SK-N-SH treated with all-trans-retinoic acid at 6 μM for 48 hours (cell line): ENCODE data around the gene MAST3.

Experiments used
- ARNTL ChIP-seq: fragments of 450-650 bp; formaldehyde crosslinking; IDR thresholded peaks from 2 replicates; pipeline ENCODE4 v1.5.0; 2020; ENCODE audit warnings: low read depth, mild to moderate bottlenecking, moderate library complexity, borderline replicate concordance
- CSDC2 ChIP-seq: fragments of 250-450 bp; sonication (Bioruptor Pico); IDR thresholded peaks from 2 replicates; pipeline ENCODE4 v1.5.0; 2020; ENCODE audit warnings: mild to moderate bottlenecking, moderate library complexity
- ESRRG ChIP-seq: fragments of 250-450 bp; sonication (Bioruptor Pico); IDR thresholded peaks from 2 replicates; pipeline ENCODE4 v1.6.1; 2021; ENCODE audit warnings: mild to moderate bottlenecking
- GLIS3 ChIP-seq: fragments of 250-450 bp; sonication (Bioruptor Pico); IDR thresholded peaks from 2 replicates; pipeline ENCODE4 v1.5.0; 2020; ENCODE audit warnings: mild to moderate bottlenecking, moderate library complexity
- ISL1 ChIP-seq: fragments of 250-450 bp; sonication (Bioruptor Pico); IDR thresholded peaks from 2 replicates; pipeline ENCODE4 v2.1.2; 2022; ENCODE audit warnings: mild to moderate bottlenecking, moderate library complexity
- RARB ChIP-seq: fragments of 250-450 bp; sonication (Bioruptor Pico); IDR thresholded peaks from 2 replicates; pipeline ENCODE4 v1.8.0; 2021; ENCODE audit warnings: mild to moderate bottlenecking, moderate library complexity
- SNAI2 ChIP-seq: fragments of 250-450 bp; sonication (Bioruptor Pico); IDR thresholded peaks from 2 replicates; pipeline ENCODE4 v1.5.0; 2020; ENCODE audit warnings: mild to moderate bottlenecking, moderate library complexity
- ZC3H10 ChIP-seq: fragments of 250-450 bp; sonication (Bioruptor Pico); IDR thresholded peaks from 2 replicates; pipeline ENCODE4 v1.5.1; 2021; ENCODE audit warnings: mild to moderate bottlenecking, moderate library complexity
- ZNF565 ChIP-seq: fragments of 450-650 bp; formaldehyde crosslinking; conservative IDR thresholded peaks from 2 replicates; pipeline ENCODE4 v1.5.0; 2020; ENCODE audit warnings: low read depth, mild to moderate bottlenecking, moderate library complexity
- TF ChIP-seq, protein P1 (sequence below): fragments of 250-450 bp; sonication (Bioruptor Pico); IDR thresholded peaks from 2 replicates; pipeline ENCODE4 v1.8.0; 2020; ENCODE audit warnings: mild to moderate bottlenecking, moderate library complexity, borderline replicate concordance
- TF ChIP-seq, protein P2 (sequence below): fragments of 250-450 bp; sonication (Bioruptor Pico); IDR thresholded peaks from 2 replicates; pipeline ENCODE4 v1.5.1; 2020; ENCODE audit warnings: low read depth, mild to moderate bottlenecking, moderate library complexity

DNA sequence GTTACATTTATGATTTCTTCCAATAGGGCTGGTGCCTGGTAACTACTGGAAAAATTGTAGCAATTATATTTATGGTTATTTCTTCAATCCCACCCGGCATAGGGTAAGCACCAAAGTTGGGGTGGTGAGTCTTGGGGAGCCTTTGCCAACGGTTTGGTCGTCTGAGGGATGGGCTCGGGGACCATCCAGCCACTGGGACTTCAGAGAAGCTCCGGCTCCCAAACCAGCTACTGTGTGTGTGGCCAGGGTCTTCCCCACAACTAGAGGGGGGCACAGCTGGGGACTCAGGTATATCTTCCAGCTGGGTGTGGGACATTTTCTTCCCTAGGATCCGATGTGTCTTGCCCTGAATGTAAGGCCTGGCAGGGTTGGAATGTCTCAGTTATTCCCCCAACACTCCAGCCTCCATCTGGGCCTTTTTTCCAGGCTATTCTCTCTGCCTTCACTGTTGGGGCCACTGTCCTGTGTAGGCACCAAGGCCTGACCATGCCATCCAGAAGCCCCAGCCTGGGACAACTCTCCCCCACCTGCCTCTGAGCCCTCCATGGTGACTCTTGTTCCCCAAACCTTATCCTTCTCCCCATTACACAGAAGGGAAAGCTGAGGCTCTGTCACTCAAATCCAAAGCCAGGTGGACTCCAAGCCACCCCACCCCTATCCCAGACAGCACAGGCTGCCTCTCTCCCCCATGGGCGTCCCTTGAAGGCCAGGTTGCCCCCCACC lies 74.9 kb downstream of the MAST3 start:
- TF ChIP-seq RARB (CRISPR knock-in tag), result no peak
- no peak for TF ChIP-seq ESRRG (CRISPR knock-in tag)
- TF ChIP-seq ISL1 (CRISPR knock-in tag), result no peak
- no peak for TF ChIP-seq GLIS3 (CRISPR knock-in tag)
- no peak for TF ChIP-seq ARNTL (CRISPR knock-in tag)
- TF ChIP-seq, protein P1, sequence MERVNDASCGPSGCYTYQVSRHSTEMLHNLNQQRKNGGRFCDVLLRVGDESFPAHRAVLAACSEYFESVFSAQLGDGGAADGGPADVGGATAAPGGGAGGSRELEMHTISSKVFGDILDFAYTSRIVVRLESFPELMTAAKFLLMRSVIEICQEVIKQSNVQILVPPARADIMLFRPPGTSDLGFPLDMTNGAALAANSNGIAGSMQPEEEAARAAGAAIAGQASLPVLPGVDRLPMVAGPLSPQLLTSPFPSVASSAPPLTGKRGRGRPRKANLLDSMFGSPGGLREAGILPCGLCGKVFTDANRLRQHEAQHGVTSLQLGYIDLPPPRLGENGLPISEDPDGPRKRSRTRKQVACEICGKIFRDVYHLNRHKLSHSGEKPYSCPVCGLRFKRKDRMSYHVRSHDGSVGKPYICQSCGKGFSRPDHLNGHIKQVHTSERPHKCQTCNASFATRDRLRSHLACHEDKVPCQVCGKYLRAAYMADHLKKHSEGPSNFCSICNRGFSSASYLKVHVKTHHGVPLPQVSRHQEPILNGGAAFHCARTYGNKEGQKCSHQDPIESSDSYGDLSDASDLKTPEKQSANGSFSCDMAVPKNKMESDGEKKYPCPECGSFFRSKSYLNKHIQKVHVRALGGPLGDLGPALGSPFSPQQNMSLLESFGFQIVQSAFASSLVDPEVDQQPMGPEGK, result no peak
- TF ChIP-seq, protein P2, sequence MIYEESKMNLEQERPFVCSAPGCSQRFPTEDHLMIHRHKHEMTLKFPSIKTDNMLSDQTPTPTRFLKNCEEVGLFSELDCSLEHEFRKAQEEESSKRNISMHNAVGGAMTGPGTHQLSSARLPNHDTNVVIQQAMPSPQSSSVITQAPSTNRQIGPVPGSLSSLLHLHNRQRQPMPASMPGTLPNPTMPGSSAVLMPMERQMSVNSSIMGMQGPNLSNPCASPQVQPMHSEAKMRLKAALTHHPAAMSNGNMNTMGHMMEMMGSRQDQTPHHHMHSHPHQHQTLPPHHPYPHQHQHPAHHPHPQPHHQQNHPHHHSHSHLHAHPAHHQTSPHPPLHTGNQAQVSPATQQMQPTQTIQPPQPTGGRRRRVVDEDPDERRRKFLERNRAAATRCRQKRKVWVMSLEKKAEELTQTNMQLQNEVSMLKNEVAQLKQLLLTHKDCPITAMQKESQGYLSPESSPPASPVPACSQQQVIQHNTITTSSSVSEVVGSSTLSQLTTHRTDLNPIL, result no peak
- no peak for TF ChIP-seq ZC3H10
- TF ChIP-seq SNAI2, result no peak
- no peak for TF ChIP-seq ZNF565 (CRISPR knock-in tag)
- TF ChIP-seq CSDC2 (CRISPR knock-in tag), result no peak
